SU-DHL-6 (cell line): ENCODE results near the gene SEMA6A.

Experiments
- EZH2phosphoT487 ChIP-seq: fragments of 200-600 bp; sonication (generic), shearing (Covaris generic); conservative IDR thresholded peaks from 2 replicates; pipeline ENCODE4 v1.6.1; 2018; ENCODE audit warnings: mild to moderate bottlenecking, antibody characterized with exemption, low read length, moderate library complexity, mixed read lengths
- TF ChIP-seq, protein P1 (sequence below): fragments of 200-600 bp; sonication (generic); IDR thresholded peaks from one replicate; pipeline ENCODE4 v1.5.1; 2017; ENCODE audit warnings: antibody characterized with exemption, mild to moderate bottlenecking, low read length, moderate library complexity; ENCODE audit not compliant: insufficient read depth, poor library complexity, severe bottlenecking

DNA sequence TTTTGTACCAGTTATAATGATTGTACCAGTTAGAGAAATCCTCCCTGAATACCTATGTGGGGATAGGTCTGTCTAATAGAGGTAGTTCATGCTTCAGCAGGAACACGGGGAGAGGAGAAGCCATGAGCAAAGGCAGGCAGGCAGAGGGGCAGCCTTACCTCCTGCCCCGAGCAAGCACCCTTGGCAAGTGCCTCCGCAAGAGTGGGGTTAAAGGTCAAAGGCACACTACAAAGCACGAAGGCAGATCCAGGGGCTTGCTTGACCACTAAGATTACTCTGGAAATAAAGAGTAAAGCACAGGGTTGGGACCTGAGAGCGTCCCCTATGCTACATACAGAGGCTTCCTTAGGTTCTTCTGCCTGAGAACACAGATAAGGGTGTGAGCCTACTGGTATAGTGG is 100.9 kb downstream of the SEMA6A start:
- TF ChIP-seq, protein P1, sequence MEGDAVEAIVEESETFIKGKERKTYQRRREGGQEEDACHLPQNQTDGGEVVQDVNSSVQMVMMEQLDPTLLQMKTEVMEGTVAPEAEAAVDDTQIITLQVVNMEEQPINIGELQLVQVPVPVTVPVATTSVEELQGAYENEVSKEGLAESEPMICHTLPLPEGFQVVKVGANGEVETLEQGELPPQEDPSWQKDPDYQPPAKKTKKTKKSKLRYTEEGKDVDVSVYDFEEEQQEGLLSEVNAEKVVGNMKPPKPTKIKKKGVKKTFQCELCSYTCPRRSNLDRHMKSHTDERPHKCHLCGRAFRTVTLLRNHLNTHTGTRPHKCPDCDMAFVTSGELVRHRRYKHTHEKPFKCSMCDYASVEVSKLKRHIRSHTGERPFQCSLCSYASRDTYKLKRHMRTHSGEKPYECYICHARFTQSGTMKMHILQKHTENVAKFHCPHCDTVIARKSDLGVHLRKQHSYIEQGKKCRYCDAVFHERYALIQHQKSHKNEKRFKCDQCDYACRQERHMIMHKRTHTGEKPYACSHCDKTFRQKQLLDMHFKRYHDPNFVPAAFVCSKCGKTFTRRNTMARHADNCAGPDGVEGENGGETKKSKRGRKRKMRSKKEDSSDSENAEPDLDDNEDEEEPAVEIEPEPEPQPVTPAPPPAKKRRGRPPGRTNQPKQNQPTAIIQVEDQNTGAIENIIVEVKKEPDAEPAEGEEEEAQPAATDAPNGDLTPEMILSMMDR: no peak
- no peak for TF ChIP-seq EZH2phosphoT487
